ENCODE results near the gene FBXW11. TPM values are rescaled to one million over a fixed set of nuclear protein-coding genes. Genes with fewer than 3 reads are reported as not detected.

The FBXW11 gene
- total and polyA plus RNA-seq, 2 donors (not counting 1 experiment from before 2014, with no cell fraction given), result 19.7 to 62.4 TPM

GRCh38 chr5:171954721-171955120, 51.7 kb downstream of the FBXW11 start:
- H3K9me3 Mint-ChIP-seq (ENCODE audit: insufficient read depth), result no peaks in the 10 kb centered on the region
- H3K9ac ChIP-seq (ENCODE audit: low read length), result no peak overlapping the region
- H4K20me1 ChIP-seq (ENCODE audit: control insufficient read depth, insufficient read depth, low read length, poor library complexity, severe bottlenecking), result peaks cover 80% of the 10 kb centered on the region
- ATAC-seq (ENCODE audit: low read depth) (no peak), DNase-seq (no peak)
- ChIA-PET POLR2A (no interaction called here), CTCF (no interaction called here)
- H3K27ac ChIP-seq (ENCODE audit: low read length in 2 of 2), result no peak overlapping the region
- no peak overlapping the region for H2AFZ ChIP-seq (ENCODE audit: insufficient read depth, low read depth, low read length, poor library complexity, severe bottlenecking)
- no peak overlapping the region for H3K4me3 Mint-ChIP-seq
- peaks cover 67% of the 10 kb centered on the region for H3K4me1 Mint-ChIP-seq
- WGBS (ENCODE audit: insufficient coverage), result no CpG with 5 or more reads among the region's 1 CpG
- no peaks in the 10 kb centered on the region for H3K36me3 ChIP-seq (replicated peaks in 1 of 2; ENCODE audit: control extremely low read depth in 1 of 2, control insufficient read depth in 1 of 2, extremely low read depth in 1 of 2, insufficient read depth in 2 of 2, low read length in 1 of 2)
- peaks cover 24 to 42% of the 10 kb centered on the region in 2 donors for H3K4me1 ChIP-seq (ENCODE audit: control insufficient read depth in 2 of 2, insufficient read depth in 2 of 2, low read length in 2 of 2)
- TF ChIP-seq CTCF (IDR thresholded peaks at IDR 0.05) (no peak), EZH2 (IDR thresholded peaks at IDR 0.05; ENCODE audit: borderline replicate concordance, insufficient read depth, low read depth, low read length, poor library complexity, severe bottlenecking) (no peak)
- no peaks in the 10 kb centered on the region for H3K27me3 Mint-ChIP-seq
- H3K4me2 ChIP-seq (replicated peaks; ENCODE audit: low read depth, low read length, poor library complexity, severe bottlenecking), result no peak overlapping the region
- no peak overlapping the region for H3K4me3 ChIP-seq (ENCODE audit: control extremely low read depth in 1 of 5, extremely low read depth in 1 of 5, insufficient read depth in 1 of 5, low read depth in 2 of 5, low read length in 4 of 5)
- peaks cover 97% of the 10 kb centered on the region for H3K79me2 ChIP-seq (ENCODE audit: control insufficient read depth, insufficient read depth, low read length)
- H3K27ac Mint-ChIP-seq, result no peak overlapping the region
- no peaks in the 10 kb centered on the region for H3K9me3 ChIP-seq (ENCODE audit: control extremely low read depth in 1 of 3, control insufficient read depth in 2 of 3, insufficient read depth in 1 of 3, low read length in 2 of 3)
- intact Hi-C loops (cut with micrococcal nuclease), result loop anchor here (5.0 kb wide), 1 partner anchor 33 kb away; no protein-coding TSS in a partner anchor
- no peaks in the 10 kb centered on the region for H3K27me3 ChIP-seq (replicated peaks in 1 of 4; ENCODE audit: control extremely low read depth in 1 of 4, control insufficient read depth in 3 of 4, insufficient read depth in 4 of 4, low read length in 3 of 4)

GRCh38 chr5:171953860-171954701, 52.4 kb downstream of the FBXW11 start:
- Mint-ChIP-seq H3K9me3 (ENCODE audit: insufficient read depth) (no peaks in the 10 kb centered on the region), H3K4me3 (no peak overlapping the region), H3K27me3 (no peaks in the 10 kb centered on the region), H3K4me1 (peaks cover 69% of the 10 kb centered on the region), H3K27ac (no peak overlapping the region)
- no peak for ATAC-seq (ENCODE audit: low read depth)
- ChIA-PET POLR2A (no interaction called here), CTCF (interaction anchor here (0.8 kb wide), 1 partner anchor 9 kb away, joined by 4 read pairs; no protein-coding TSS in a partner anchor)
- no peaks in the 10 kb centered on the region for H3K9me3 ChIP-seq (ENCODE audit: control extremely low read depth in 1 of 3, control insufficient read depth in 2 of 3, insufficient read depth in 1 of 3, low read length in 2 of 3)
- H3K4me1 ChIP-seq (ENCODE audit: control insufficient read depth in 2 of 2, insufficient read depth in 2 of 2, low read length in 2 of 2), result peaks cover 24 to 44% of the 10 kb centered on the region in 2 donors
- intact Hi-C loops (cut with micrococcal nuclease), result loop anchor here (5.0 kb wide), 1 partner anchor 33 kb away; no protein-coding TSS in a partner anchor
- WGBS (ENCODE audit: insufficient coverage), result 100% methylated on average over 1 of the region's 2 CpGs
- H3K79me2 ChIP-seq (ENCODE audit: control insufficient read depth, insufficient read depth, low read length), result peaks cover 97% of the 10 kb centered on the region
- no peak overlapping the region for H2AFZ ChIP-seq (ENCODE audit: insufficient read depth, low read depth, low read length, poor library complexity, severe bottlenecking)
- no peak for TF ChIP-seq EZH2 (IDR thresholded peaks at IDR 0.05; ENCODE audit: borderline replicate concordance, insufficient read depth, low read depth, low read length, poor library complexity, severe bottlenecking)
- TF ChIP-seq CTCF (IDR thresholded peaks at IDR 0.05), result no peak
- DNase-seq, result no peak
- H3K36me3 ChIP-seq (replicated peaks in 1 of 2; ENCODE audit: control extremely low read depth in 1 of 2, control insufficient read depth in 1 of 2, extremely low read depth in 1 of 2, insufficient read depth in 2 of 2, low read length in 1 of 2), result no peaks in the 10 kb centered on the region
- H3K4me2 ChIP-seq (replicated peaks; ENCODE audit: low read depth, low read length, poor library complexity, severe bottlenecking), result no peak overlapping the region
- no peak overlapping the region for H3K4me3 ChIP-seq (ENCODE audit: control extremely low read depth in 1 of 5, extremely low read depth in 1 of 5, insufficient read depth in 1 of 5, low read depth in 2 of 5, low read length in 4 of 5)
- no peak overlapping the region for H3K9ac ChIP-seq (ENCODE audit: low read length)
- H4K20me1 ChIP-seq (ENCODE audit: control insufficient read depth, insufficient read depth, low read length, poor library complexity, severe bottlenecking), result peaks cover 80% of the 10 kb centered on the region
- no peaks in the 10 kb centered on the region for H3K27me3 ChIP-seq (replicated peaks in 1 of 4; ENCODE audit: control extremely low read depth in 1 of 4, control insufficient read depth in 3 of 4, insufficient read depth in 4 of 4, low read length in 3 of 4)
- no peak overlapping the region for H3K27ac ChIP-seq (ENCODE audit: low read length in 2 of 2)
